ENCODE measurements around the gene PCDHA7.
"Not testable (repeated sequence)": the region's sequence is repeated elsewhere in the genome, so short reads cannot be mapped to it uniquely, and the experiment has no call there.

Gene PCDHA7

DNA sequence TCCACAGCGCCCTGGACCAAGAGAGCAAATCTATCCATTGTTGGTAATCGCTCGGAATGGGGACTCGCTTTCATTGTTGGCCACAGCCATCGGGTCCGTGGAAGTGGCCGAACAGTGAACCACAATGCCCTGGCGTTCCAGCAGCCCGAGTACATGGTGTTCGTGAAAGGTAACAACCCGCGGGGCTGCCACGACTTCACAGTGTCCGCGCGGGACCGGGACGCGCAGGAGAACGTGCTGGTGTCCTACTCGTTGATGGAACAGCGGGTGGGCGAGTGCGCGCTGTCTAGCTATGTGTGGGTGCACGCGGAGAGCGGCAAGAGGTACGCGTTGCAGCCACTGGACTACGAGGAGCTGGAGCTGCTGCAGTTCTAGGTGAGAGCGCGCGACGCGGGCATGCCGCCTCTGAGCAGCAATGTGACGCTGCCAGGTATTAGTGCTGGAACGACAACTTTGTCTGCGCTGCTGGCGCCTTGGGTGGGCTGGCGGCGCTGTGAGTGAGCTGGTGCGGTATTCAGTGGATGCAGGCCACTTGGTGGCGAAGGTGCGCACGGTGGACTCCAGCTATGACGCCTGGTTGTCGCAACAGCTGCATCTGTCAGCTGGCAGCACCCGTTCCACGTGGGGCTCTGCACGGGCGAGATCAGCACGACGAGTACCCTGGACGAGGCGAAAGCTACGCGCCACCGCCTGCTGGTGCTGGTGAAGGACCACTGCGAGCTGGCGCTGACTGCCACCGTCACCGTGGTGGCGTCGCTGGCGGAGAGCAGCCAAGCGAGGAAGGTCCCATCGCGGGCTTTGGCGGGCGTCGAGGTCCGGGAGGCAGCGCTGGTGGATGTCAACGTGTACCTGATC is 28.6 kb downstream of the PCDHA7 start:
- no peak for DNase-seq (ENCODE audit: low spot score)

DNA sequence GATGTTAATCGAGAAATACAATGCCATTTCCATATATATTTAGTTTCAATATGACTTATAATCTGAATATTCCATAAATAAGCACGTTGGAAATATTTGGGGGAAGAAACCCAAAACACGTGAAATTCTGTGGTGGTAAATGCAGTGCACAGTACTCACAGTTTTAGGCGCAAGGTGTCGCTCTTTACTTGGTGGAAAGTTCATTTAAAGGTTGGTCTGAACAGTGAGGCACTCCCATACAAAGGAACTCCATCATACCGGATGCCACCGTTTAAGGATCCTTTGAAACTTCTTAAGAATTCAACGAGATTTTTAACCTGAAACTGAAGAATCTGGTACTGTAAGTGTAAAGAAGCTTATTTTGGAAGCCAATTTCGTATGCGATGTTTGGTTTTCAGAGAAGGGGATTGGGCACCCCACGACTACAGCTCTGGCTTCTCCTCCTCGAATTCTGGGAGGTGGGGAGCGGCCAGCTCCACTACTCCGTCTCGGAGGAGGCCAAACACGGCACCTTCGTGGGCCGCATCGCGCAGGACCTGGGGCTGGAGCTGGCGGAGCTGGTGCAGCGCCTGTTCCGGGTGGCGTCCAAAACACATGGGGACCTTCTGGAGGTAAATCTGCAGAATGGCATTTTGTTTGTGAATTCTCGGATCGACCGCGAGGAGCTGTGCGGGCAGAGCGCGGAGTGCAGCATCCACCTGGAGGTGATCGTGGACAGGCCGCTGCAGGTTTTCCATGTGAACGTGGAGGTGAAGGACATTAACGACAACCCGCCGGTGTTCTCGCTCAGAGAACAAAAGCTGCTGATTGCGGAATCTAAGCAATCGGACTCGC is 34.9 kb downstream of the PCDHA7 start, which contains the start of gene PCDHA11:
Gene PCDHA11 (plus strand): TSS at position 237 of the 834 bp plus-strand sequence. CDS start 147 bp downstream, at position 384.
- peak; percentile 83 for DNase-seq (ENCODE audit: low spot score)

DNA sequence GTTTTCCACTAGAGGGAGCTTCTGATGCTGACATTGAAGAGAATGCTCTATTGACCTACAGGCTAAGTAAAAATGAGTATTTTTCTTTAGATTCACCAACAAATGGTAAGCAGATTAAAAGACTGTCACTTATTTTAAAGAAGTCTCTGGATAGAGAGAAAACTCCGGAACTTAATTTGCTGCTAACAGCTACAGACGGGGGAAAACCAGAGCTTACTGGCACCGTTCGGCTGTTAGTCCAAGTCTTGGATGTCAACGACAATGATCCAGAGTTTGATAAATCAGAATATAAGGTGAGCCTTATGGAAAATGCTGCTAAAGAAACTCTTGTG is 35.5 kb downstream of the PCDHA7 start:
- no peak for DNase-seq (ENCODE audit: low spot score)

DNA sequence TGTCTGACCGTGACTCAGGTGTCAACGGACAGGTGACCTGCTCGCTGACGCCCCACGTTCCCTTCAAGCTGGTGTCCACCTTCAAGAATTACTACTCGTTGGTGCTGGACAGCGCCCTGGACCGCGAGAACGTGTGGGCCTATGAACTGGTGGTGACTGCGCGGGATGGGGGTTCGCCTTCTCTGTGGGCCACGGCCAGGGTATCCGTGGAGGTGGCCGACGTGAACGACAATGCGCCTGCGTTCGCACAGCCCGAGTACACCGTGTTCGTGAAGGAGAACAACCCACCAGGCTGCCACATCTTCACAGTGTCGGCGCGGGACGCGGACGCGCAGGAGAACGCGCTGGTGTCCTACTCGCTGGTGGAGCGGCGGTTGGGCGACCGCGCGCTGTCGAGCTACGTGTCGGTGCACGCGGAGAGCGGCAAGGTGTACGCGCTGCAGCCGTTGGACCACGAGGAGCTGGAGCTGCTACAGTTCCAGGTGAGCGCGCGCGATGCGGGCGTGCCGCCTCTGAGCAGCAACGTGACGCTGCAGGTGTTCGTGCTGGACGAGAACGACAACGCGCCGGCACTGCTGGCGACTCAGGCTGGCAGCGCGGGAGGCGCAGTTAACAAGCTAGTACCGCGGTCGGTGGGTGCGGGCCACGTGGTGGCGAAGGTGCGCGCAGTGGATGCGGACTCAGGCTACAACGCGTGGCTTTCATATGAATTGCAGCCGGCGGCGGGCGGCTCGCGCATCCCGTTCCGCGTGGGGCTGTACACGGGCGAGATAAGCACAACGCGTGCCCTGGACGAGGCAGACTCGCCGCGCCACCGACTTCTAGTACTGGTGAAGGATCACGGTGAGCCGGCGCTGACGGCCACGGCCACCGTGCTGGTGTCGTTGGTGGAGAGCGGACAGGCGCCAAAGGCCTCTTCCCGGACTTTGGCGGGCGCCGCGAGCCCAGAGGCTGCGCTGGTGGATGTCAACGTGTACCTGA is 36.4 kb downstream of the PCDHA7 start:
- no peak for DNase-seq (ENCODE audit: low spot score)

GRCh38 chr5:140875085-140876065 is 41.3 kb downstream of the PCDHA7 start, which contains the start of gene PCDHA12:
Gene PCDHA12 (plus strand): TSS chr5:140875308. CDS start chr5:140875473, 165 bp downstream.
- no peak for DNase-seq (ENCODE audit: low spot score)

DNA sequence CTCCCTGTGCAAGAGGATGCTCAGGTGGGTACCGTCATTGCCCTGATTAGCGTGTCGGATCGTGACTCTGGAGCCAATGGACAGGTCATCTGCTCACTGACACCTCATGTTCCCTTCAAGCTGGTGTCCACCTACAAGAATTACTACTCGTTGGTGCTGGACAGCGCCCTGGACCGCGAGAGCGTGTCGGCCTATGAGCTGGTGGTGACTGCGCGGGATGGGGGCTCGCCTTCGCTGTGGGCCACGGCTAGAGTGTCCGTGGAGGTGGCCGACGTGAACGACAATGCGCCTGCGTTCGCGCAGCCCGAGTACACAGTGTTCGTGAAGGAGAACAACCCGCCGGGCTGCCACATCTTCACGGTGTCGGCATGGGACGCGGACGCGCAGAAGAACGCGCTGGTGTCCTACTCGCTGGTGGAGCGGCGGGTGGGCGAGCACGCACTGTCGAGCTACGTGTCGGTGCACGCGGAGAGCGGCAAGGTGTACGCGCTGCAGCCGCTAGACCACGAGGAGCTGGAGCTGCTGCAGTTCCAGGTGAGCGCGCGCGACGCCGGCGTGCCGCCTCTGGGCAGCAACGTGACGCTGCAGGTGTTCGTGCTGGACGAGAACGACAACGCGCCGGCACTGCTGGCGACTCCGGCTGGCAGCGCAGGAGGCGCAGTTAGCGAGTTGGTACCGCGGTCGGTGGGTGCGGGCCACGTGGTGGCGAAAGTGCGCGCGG is 42.6 kb downstream of the PCDHA7 start:
- not testable (repeated sequence) for DNase-seq (ENCODE audit: low spot score)

- DNase-seq (ENCODE audit: low spot score): no peak
Observed at GRCh38 chr5:140877262-140877581, 43.2 kb downstream of the PCDHA7 start.

DNA sequence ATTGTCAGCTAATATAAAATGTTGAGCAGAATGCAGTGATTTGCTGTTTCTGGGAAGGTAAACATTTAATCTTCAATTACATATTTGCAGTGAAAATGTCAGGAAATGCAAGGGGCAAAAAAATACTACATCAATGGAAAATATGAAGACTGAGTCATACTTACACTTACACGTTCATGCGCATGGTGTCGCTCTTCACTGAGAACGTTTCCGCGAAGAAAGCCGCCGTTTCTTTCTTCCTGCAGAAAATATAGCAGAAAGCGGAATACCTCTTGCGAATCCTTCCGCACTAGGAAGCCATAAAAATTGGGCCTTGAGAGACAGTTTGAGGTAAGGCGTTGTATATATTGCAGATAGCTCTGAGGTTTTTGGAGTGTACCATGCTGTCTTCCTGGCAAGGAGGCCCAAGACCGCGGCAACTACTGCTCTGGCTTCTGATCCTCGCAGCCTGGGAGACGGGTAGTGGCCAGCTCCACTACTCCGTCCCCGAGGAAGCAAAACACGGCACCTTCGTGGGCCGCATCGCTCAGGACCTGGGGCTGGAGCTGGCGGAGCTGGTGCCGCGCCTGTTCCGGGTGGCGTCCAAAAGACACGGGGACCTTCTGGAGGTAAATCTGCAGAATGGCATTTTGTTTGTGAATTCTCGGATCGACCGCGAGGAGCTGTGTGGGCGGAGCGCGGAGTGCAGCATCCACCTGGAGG is 48.0 kb downstream of the PCDHA7 start, which contains the start of gene PCDHA13:
Gene PCDHA13 (plus strand): TSS at position 236 of the 702 bp plus-strand sequence. CDS start 145 bp downstream, at position 381.
- no peak for DNase-seq (ENCODE audit: low spot score)

GRCh38 chr5:140882591-140882899 is 48.5 kb downstream of the PCDHA7 start:
- DNase-seq (ENCODE audit: low spot score): peak; percentile 30

DNA sequence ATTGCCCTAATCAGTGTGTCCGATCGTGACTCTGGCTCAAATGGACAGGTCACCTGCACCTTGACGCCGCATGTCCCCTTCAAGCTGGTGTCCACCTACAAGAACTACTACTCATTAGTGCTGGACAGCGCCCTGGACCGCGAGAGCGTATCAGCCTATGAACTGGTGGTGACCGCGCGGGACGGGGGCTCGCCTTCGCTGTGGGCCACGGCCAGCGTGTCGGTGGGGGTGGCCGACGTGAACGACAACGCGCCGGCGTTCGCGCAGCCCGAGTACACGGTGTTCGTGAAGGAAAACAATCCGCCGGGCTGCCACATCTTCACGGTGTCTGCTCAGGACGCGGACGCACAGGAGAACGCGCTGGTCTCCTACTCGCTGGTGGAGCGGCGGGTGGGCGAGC is 49.3 kb downstream of the PCDHA7 start:
- no peak for DNase-seq (ENCODE audit: low spot score)

DNA sequence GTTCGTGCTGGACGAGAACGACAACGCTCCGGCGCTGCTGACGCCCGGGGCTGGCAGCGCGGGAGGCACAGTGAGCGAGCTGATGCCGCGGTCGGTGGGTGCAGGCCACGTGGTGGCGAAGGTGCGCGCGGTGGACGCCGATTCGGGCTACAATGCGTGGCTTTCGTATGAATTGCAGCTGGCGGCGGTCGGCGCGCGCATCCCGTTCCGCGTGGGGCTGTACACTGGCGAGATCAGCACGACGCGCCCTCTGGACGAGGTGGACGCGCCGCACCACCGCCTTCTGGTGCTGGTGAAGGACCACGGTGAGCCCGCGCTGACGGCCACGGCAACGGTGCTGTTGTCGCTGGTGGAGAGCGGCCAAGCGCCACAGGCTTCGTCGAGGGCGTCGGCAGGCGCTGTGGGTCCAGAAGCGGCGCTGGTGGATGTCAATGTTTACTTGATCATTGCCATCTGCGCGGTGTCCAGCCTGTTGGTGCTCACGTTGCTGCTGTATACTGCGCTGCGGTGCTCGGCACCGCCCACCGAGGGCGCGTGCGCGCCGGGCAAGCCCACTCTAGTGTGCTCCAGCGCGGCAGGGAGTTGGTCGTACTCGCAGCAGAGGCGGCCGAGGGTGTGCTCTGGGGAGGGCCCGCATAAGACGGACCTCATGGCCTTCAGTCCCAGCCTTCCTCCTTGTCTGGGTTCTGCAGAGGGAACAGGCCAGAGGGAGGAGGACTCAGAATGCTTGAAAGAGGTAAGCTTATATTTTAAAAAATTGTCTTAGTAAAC is 50.0 kb downstream of the PCDHA7 start:
- no peak for DNase-seq (ENCODE audit: low spot score)
